ENCODE results near the gene ARHGEF38.

ARHGEF38 gene

DNA sequence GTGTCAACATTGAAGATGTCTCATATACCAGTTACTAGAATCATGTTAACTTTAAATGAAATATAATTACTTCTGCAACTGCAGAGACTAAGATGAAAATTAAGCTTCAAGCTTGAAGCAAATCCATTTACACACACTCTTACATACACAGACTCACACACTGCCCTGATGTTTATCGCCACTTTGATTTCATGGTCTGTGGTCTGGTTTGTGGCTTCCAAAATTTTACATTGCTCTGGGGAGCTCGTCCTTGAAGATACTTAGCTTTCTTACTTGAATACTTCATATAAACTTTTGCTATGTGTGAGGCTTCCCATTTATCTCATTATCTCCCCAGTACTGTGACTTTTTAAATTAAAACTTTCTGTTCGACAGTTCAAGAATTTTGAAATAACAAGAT is 35.8 kb downstream of the ARHGEF38 start:
- no peaks in the 10 kb centered on the region for H3K79me2 ChIP-seq (ENCODE audit: insufficient read depth, low read length)
- H4K20me1 ChIP-seq (ENCODE audit: insufficient read depth, low read length): no peaks in the 10 kb centered on the region
- TF ChIP-seq, protein P1, sequence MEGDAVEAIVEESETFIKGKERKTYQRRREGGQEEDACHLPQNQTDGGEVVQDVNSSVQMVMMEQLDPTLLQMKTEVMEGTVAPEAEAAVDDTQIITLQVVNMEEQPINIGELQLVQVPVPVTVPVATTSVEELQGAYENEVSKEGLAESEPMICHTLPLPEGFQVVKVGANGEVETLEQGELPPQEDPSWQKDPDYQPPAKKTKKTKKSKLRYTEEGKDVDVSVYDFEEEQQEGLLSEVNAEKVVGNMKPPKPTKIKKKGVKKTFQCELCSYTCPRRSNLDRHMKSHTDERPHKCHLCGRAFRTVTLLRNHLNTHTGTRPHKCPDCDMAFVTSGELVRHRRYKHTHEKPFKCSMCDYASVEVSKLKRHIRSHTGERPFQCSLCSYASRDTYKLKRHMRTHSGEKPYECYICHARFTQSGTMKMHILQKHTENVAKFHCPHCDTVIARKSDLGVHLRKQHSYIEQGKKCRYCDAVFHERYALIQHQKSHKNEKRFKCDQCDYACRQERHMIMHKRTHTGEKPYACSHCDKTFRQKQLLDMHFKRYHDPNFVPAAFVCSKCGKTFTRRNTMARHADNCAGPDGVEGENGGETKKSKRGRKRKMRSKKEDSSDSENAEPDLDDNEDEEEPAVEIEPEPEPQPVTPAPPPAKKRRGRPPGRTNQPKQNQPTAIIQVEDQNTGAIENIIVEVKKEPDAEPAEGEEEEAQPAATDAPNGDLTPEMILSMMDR (IDR thresholded peaks at IDR 0.05; ENCODE audit: low read length): no peak
- H3K4me1 ChIP-seq (ENCODE audit: insufficient read depth, low read length, severe bottlenecking): peaks cover 41% of the 10 kb centered on the region
- no peaks in the 10 kb centered on the region for H3K9me2 ChIP-seq (ENCODE audit: low read depth, low read length)
- H3K4me2 ChIP-seq (ENCODE audit: low read length): no peak overlapping the region; the same call in 1 of the 2 replicates
- no peaks in the 10 kb centered on the region for H3K27me3 ChIP-seq (ENCODE audit: insufficient read depth, low read length)
- H2AFZ ChIP-seq (ENCODE audit: low read length): no peak overlapping the region
- H3F3A ChIP-seq (ENCODE audit: insufficient read depth, low read length): no peaks in the 10 kb centered on the region
- no peak overlapping the region for H3K27ac ChIP-seq (ENCODE audit: low read depth, low read length, poor library complexity, severe bottlenecking)
- H3K9me3 ChIP-seq (ENCODE audit: low read length): no peaks in the 10 kb centered on the region
- H3K9ac ChIP-seq (ENCODE audit: low read length): no peak overlapping the region
- no peak overlapping the region for H3K4me3 ChIP-seq (ENCODE audit: low read depth, low read length, poor library complexity, severe bottlenecking)
- H3K36me3 ChIP-seq (ENCODE audit: insufficient read depth, low read length): no peaks in the 10 kb centered on the region

DNA sequence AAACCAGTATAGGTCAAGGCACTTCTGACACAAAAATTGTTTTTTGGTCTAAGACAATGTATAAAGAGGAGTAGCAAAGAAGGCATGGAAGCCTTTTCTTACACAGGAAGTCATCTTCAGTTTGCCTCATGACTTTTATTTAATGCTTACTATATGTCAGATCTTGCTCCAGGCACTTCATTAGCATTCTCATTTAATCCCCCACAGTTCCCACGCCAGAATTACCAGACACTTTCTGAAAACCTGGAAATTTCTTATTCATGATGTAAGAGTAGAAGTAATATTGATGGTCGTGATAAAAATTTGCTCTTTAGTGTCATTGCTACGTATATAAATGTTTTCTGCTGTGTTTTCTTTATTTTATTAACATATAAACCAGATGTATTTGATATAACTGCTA is 39.2 kb downstream of the ARHGEF38 start:
- Histone ChIP-seq H2AFZ (ENCODE audit: low read length) (no peak overlapping the region), H3K9ac (ENCODE audit: low read length) (no peak overlapping the region), H3K4me3 (ENCODE audit: low read depth, low read length, poor library complexity, severe bottlenecking) (no peak overlapping the region), H3K4me2 (ENCODE audit: low read length) (no peak overlapping the region), H3K79me2 (ENCODE audit: insufficient read depth, low read length) (no peaks in the 10 kb centered on the region), H3K9me2 (ENCODE audit: low read depth, low read length) (no peaks in the 10 kb centered on the region), H3K27me3 (ENCODE audit: insufficient read depth, low read length) (no peaks in the 10 kb centered on the region), H3K4me1 (ENCODE audit: insufficient read depth, low read length, severe bottlenecking) (peaks cover 47% of the 10 kb centered on the region), H3K36me3 (ENCODE audit: insufficient read depth, low read length) (no peaks in the 10 kb centered on the region), H4K20me1 (ENCODE audit: insufficient read depth, low read length) (no peaks in the 10 kb centered on the region), H3F3A (ENCODE audit: insufficient read depth, low read length) (no peaks in the 10 kb centered on the region), H3K27ac (ENCODE audit: low read depth, low read length, poor library complexity, severe bottlenecking) (no peak overlapping the region), H3K9me3 (ENCODE audit: low read length) (no peaks in the 10 kb centered on the region)
- no peak for TF ChIP-seq EZH2 (IDR thresholded peaks at IDR 0.05; ENCODE audit: borderline replicate concordance, low read length)
- TF ChIP-seq, protein P1 (IDR thresholded peaks at IDR 0.05; ENCODE audit: low read length): no peak

DNA sequence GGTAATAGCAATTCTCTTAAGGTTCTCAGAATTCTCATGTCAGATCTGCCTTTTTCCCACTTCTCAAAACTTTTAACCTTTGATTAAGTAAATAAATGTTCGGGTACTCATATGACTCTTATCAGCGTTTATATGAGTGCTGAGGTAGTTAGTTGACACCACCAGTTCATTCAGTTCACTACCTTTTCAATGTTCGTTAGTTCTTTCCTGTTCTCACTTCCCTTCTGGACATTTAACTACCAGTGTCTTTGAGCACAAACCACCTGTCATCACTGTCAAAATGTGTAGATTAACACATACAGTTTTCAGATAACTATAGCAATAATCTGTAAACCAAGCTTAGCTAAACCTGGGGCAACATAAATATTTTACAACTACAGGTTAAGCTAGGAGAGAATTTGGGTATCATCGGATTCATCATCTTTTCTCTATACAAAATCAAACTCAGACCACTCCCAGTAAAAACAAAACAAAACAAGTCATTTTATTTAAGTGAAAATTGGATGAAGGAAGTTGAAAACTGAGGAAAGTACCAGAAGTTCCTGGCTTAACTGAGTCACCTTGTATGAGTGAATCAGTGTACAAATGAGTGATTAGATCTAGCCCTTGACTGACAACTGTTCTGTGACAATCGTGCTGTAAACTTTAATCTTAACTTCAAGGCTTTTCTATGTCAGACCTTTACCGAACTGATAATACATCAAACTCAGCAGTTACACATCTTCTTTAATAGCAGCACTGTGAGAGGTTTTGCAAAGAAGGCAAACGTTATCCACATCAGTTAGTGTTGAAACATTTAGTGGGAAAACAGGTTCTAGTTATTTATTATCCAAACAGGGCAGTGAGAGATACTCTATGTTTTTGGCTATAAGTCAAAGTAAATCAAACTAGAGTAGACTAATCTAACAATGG is 41.9 kb downstream of the ARHGEF38 start:
- Histone ChIP-seq H3K9me2 (ENCODE audit: low read depth, low read length) (no peaks in the 10 kb centered on the region), H2AFZ (ENCODE audit: low read length) (peak overlapping the region; percentile 89), H3K36me3 (ENCODE audit: insufficient read depth, low read length) (no peaks in the 10 kb centered on the region), H3F3A (ENCODE audit: insufficient read depth, low read length) (no peaks in the 10 kb centered on the region), H3K27ac (ENCODE audit: low read depth, low read length, poor library complexity, severe bottlenecking) (peak overlapping the region; percentile 59), H3K4me3 (ENCODE audit: low read depth, low read length, poor library complexity, severe bottlenecking) (no peak overlapping the region), H3K4me1 (ENCODE audit: insufficient read depth, low read length, severe bottlenecking) (peaks cover 19% of the 10 kb centered on the region), H3K9me3 (ENCODE audit: low read length) (no peaks in the 10 kb centered on the region), H4K20me1 (ENCODE audit: insufficient read depth, low read length) (no peaks in the 10 kb centered on the region), H3K79me2 (ENCODE audit: insufficient read depth, low read length) (no peaks in the 10 kb centered on the region), H3K4me2 (ENCODE audit: low read length) (peak overlapping the region; percentile 46), H3K27me3 (ENCODE audit: insufficient read depth, low read length) (no peaks in the 10 kb centered on the region), H3K9ac (ENCODE audit: low read length) (no peak overlapping the region; the same call in 1 of the 2 replicates)
- no peak for TF ChIP-seq EZH2 (IDR thresholded peaks at IDR 0.05; ENCODE audit: borderline replicate concordance, low read length)
- TF ChIP-seq, protein P1 (IDR thresholded peaks at IDR 0.05; ENCODE audit: low read length): no peak

Measured in OCI-LY1 (cell line).